H9 (cell line): Measurements from ENCODE around the gene INSC. TPM values are rescaled to one million over a fixed set of nuclear protein-coding genes. Genes with fewer than 3 reads are reported as not detected.

ENCODE experiments used
- DNase-seq: peaks from one replicate; pipeline ENCODE4 v3.0.0-alpha.2; 2017
- H2AFZ ChIP-seq: one replicate; pipeline ENCODE4 v1.6.1; 2013; ENCODE audit warnings: mild to moderate bottlenecking, low read length, control low read depth, moderate library complexity
- H2AK5ac ChIP-seq: 2 replicates; pipeline ENCODE4 v1.6.1; 2013; ENCODE audit warnings: low read length, control low read depth, mixed read lengths; ENCODE audit not compliant: insufficient read length
- H2BK120ac ChIP-seq: one replicate; pipeline ENCODE4 v1.6.1; 2013; ENCODE audit warnings: low read depth, mild to moderate bottlenecking, low read length, control low read depth, inconsistent platforms; ENCODE audit not compliant: poor library complexity, severe bottlenecking
- H2BK12ac ChIP-seq: 2 replicates; pipeline ENCODE4 v1.6.1; 2013; ENCODE audit warnings: low read length, control low read depth, mixed read lengths, low read depth; ENCODE audit not compliant: insufficient read length
- H2BK15ac ChIP-seq: 2 replicates; pipeline ENCODE4 v1.6.1; 2013; ENCODE audit warnings: low read depth, low read length, control low read depth
- H2BK20ac ChIP-seq: one replicate; pipeline ENCODE4 v1.6.1; 2013; ENCODE audit warnings: low read depth, mild to moderate bottlenecking, low read length, control low read depth, inconsistent platforms; ENCODE audit not compliant: poor library complexity, severe bottlenecking
- H2BK5ac ChIP-seq: 2 replicates; pipeline ENCODE4 v1.6.1; 2013; ENCODE audit warnings: low read length, control low read depth, mixed read lengths; ENCODE audit not compliant: insufficient read length
- H3K14ac ChIP-seq: 2 replicates; pipeline ENCODE4 v1.6.1; 2013; ENCODE audit warnings: low read length, control low read depth; ENCODE audit not compliant: insufficient read depth
- H3K18ac ChIP-seq: 2 replicates; pipeline ENCODE4 v1.6.1; 2013; ENCODE audit warnings: low read depth, mild to moderate bottlenecking, mixed read lengths, low read length, control low read depth; ENCODE audit not compliant: insufficient read length
- H3K23ac ChIP-seq: 2 replicates; pipeline ENCODE4 v1.6.1; 2013; ENCODE audit warnings: low read length, control low read depth, mixed read lengths, low read depth; ENCODE audit not compliant: insufficient read length
- H3K23me2 ChIP-seq: 2 replicates; pipeline ENCODE4 v1.6.1; 2013; ENCODE audit warnings: low read depth, mild to moderate bottlenecking, mixed read lengths, low read length, control low read depth; ENCODE audit not compliant: insufficient read length, poor library complexity, severe bottlenecking
- H3K27ac ChIP-seq: 2 replicates; pipeline ENCODE4 v1.5.1; 2013; ENCODE audit warnings: low read length, control low read depth, mixed read lengths, low read depth; ENCODE audit not compliant: insufficient read length
- H3K27me3 ChIP-seq: 2 replicates; pipeline ENCODE4 v1.6.1; 2013; ENCODE audit warnings: low read length, control low read depth, inconsistent platforms; ENCODE audit not compliant: insufficient read depth
- H3K4ac ChIP-seq: 2 replicates; pipeline ENCODE4 v1.6.1; 2013; ENCODE audit warnings: low read depth, mild to moderate bottlenecking, control low read depth, inconsistent platforms, low read length, moderate library complexity
- H3K4me1 ChIP-seq: 2 replicates; pipeline ENCODE4 v1.6.1; 2013; ENCODE audit warnings: low read length, control low read depth, inconsistent platforms; ENCODE audit not compliant: insufficient read depth
- H3K4me2 ChIP-seq: 2 replicates; pipeline ENCODE4 v1.6.1; 2013; ENCODE audit warnings: low read length, control low read depth, mixed read lengths; ENCODE audit not compliant: insufficient read length, insufficient read depth
- H3K56ac ChIP-seq: 2 replicates; pipeline ENCODE4 v1.6.1; 2013; ENCODE audit warnings: low read depth, mild to moderate bottlenecking, mixed read lengths, low read length, control low read depth; ENCODE audit not compliant: insufficient read length
- H3K79me1 ChIP-seq: 2 replicates; pipeline ENCODE4 v1.6.1; 2013; ENCODE audit warnings: low read depth, mild to moderate bottlenecking, moderate library complexity, low read length, control low read depth, inconsistent platforms; ENCODE audit not compliant: insufficient read depth, poor library complexity, severe bottlenecking
- H3K79me2 ChIP-seq: 2 replicates; pipeline ENCODE4 v1.6.1; 2013; ENCODE audit warnings: low read length, control low read depth, inconsistent platforms; ENCODE audit not compliant: insufficient read depth
- H3K9ac ChIP-seq: 2 replicates; pipeline ENCODE4 v1.6.1; 2013; ENCODE audit warnings: low read length, control low read depth, mixed read lengths; ENCODE audit not compliant: insufficient read length; ENCODE audit errors: extremely low read depth
- H3K9me3 ChIP-seq: one replicate; pipeline ENCODE4 v1.6.1; 2013; ENCODE audit warnings: low read depth, low read length, inconsistent platforms; ENCODE audit not compliant: control insufficient read depth
- H3T11ph ChIP-seq: one replicate; pipeline ENCODE4 v1.6.1; 2013; ENCODE audit warnings: mild to moderate bottlenecking, low read length, control low read depth, inconsistent platforms
- H4K20me1 ChIP-seq: one replicate; pipeline ENCODE4 v1.6.1; 2013; ENCODE audit not compliant: control insufficient read depth, insufficient read length, insufficient read depth
- H4K5ac ChIP-seq: 2 replicates; pipeline ENCODE4 v1.6.1; 2013; ENCODE audit warnings: low read depth, mild to moderate bottlenecking, mixed read lengths, low read length, control low read depth; ENCODE audit not compliant: insufficient read length
- H4K8ac ChIP-seq: replicated peaks from 2 replicates; pipeline ENCODE4 v1.6.1; 2013; ENCODE audit warnings: low read length, control low read depth, mixed read lengths, low read depth; ENCODE audit not compliant: insufficient read length
- H4K91ac ChIP-seq: 2 replicates; pipeline ENCODE4 v1.6.1; 2013; ENCODE audit warnings: low read depth, mild to moderate bottlenecking, moderate library complexity, mixed read lengths, low read length, control low read depth; ENCODE audit not compliant: insufficient read length
- H3K27ac Mint-ChIP-seq, 3 experiments: 2 replicates in 2 of 3; 3 replicates in 1 of 3; pipeline ENCODE4 v1.8.0; 2020 to 2021; ENCODE audit warnings: mixed read lengths in 3 of 3, mild to moderate bottlenecking in 1 of 3, moderate library complexity in 1 of 3
- H3K27me3 Mint-ChIP-seq: 2 replicates; pipeline ENCODE4 v1.8.0; 2021; ENCODE audit warnings: low read depth, mild to moderate bottlenecking, moderate library complexity, mixed read lengths
- H3K36me3 Mint-ChIP-seq, 3 experiments: 2 replicates in 2 of 3; 3 replicates in 1 of 3; pipeline ENCODE4 v1.8.0; 2020 to 2021; ENCODE audit warnings: low read depth in 3 of 3, mixed read lengths in 3 of 3; ENCODE audit not compliant: insufficient read depth in 1 of 3
- H3K4me1 Mint-ChIP-seq, 2 experiments: 2 replicates each; pipeline ENCODE4 v1.8.0; 2020; ENCODE audit warnings: mixed read lengths in 2 of 2
- H3K4me3 Mint-ChIP-seq, 2 experiments: 2 replicates in 1 of 2; 3 replicates in 1 of 2; pipeline ENCODE4 v1.8.0; 2020 to 2021; ENCODE audit warnings: mild to moderate bottlenecking in 2 of 2, mixed read lengths in 2 of 2, moderate library complexity in 1 of 2
- H3K9me3 Mint-ChIP-seq, 2 experiments: 2 replicates in 1 of 2; 3 replicates in 1 of 2; pipeline ENCODE4 v1.8.0; 2020; ENCODE audit warnings: mild to moderate bottlenecking in 2 of 2, mixed read lengths in 2 of 2, moderate library complexity in 1 of 2
- WGBS: extraction: QIAGEN DNeasy Blood & Tissue Kit; methylation state at CpG from one replicate; pipeline ENCODE4 v1.1.7; 2013; ENCODE audit warnings: missing lambda C conversion rate, low lambda C conversion rate, mixed read lengths; ENCODE audit not compliant: insufficient read length; ENCODE audit errors: extremely low coverage; 5-methylcytosine and 5-hydroxymethylcytosine counted together
- total RNA-seq: library from RNA; stranded (reverse); gene quantifications from 2 replicates; pipeline ENCODE4 v1.2.1, GENCODE V29; 2021
- TF ChIP-seq, protein P1 (sequence below): fragments of 200-600 bp; sonication (generic); conservative IDR thresholded peaks from 3 replicates; pipeline ENCODE4 v1.8.0; 2021; ENCODE audit warnings: antibody characterized with exemption, mild to moderate bottlenecking

Gene INSC
- total RNA-seq, 1 experiment from 2014 or later, result not detected

DNA sequence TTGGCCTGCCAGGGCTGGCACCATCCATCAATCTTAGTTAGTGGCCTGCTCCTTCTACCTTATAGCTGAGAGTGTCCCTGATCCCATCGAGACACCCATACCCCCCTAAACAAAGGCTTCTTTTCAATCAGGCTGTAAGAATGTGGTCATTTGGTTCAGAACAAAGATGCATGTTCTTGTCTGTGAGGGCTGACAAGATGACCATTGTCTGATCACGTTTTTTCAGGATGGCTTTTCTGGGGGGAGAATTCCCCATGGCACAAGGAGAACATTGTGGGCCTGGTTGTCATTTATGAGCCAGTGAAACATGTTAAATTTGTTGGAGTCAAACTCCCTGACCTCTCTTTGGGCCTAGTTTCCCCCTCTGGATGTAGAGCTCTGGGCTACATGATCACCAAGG, 160.4 kb downstream of the INSC start:
- H3K9me3 Mint-ChIP-seq, result peaks cover 0 to 2% of the 10 kb centered on the region in 2 experiments; a peak in 1 of 5 replicates

More for the DNA sequence above, 160.4 kb downstream of the INSC start:
- no peak overlapping the region for H4K5ac ChIP-seq
- H2AFZ ChIP-seq, result no peak overlapping the region
- H2BK120ac ChIP-seq, result no peak overlapping the region
- H3K27ac ChIP-seq, result no peak overlapping the region
- H2BK12ac ChIP-seq, result no peak overlapping the region
- no CpG with 5 or more reads among the region's 2 CpGs for WGBS
- TF ChIP-seq, protein P1, sequence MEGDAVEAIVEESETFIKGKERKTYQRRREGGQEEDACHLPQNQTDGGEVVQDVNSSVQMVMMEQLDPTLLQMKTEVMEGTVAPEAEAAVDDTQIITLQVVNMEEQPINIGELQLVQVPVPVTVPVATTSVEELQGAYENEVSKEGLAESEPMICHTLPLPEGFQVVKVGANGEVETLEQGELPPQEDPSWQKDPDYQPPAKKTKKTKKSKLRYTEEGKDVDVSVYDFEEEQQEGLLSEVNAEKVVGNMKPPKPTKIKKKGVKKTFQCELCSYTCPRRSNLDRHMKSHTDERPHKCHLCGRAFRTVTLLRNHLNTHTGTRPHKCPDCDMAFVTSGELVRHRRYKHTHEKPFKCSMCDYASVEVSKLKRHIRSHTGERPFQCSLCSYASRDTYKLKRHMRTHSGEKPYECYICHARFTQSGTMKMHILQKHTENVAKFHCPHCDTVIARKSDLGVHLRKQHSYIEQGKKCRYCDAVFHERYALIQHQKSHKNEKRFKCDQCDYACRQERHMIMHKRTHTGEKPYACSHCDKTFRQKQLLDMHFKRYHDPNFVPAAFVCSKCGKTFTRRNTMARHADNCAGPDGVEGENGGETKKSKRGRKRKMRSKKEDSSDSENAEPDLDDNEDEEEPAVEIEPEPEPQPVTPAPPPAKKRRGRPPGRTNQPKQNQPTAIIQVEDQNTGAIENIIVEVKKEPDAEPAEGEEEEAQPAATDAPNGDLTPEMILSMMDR, result no peak
- no peak overlapping the region for H3K14ac ChIP-seq
- no peak overlapping the region for H2BK5ac ChIP-seq
- Mint-ChIP-seq H3K27ac (no peak overlapping the region; a peak in 1 of 7 replicates), H3K36me3 (no peaks in the 10 kb centered on the region), H3K27me3 (no peaks in the 10 kb centered on the region; the same call in 1 of the 2 replicates), H3K4me3 (no peak overlapping the region), H3K4me1 (peaks cover 8 to 9% of the 10 kb centered on the region in 2 experiments)
- DNase-seq, result no peak
- no peak overlapping the region for H3K9ac ChIP-seq
- H3K4ac ChIP-seq, result no peak overlapping the region
- H4K91ac ChIP-seq, result no peak overlapping the region
- no peaks in the 10 kb centered on the region for H3K4me1 ChIP-seq
- H3K23ac ChIP-seq, result no peak overlapping the region
- no peak overlapping the region for H2BK20ac ChIP-seq
- H3K79me2 ChIP-seq, result no peaks in the 10 kb centered on the region
- no peaks in the 10 kb centered on the region for H3K27me3 ChIP-seq
- no peak overlapping the region for H3T11ph ChIP-seq
- H4K8ac ChIP-seq, result no peak overlapping the region
- no peak overlapping the region for H2AK5ac ChIP-seq
- H3K9me3 ChIP-seq, result no peaks in the 10 kb centered on the region
- H3K79me1 ChIP-seq, result no peaks in the 10 kb centered on the region
- no peak overlapping the region for H3K4me2 ChIP-seq
- H3K18ac ChIP-seq, result no peak overlapping the region
- no peak overlapping the region for H2BK15ac ChIP-seq
- no peaks in the 10 kb centered on the region for H4K20me1 ChIP-seq
- no peak overlapping the region for H3K56ac ChIP-seq
- H3K23me2 ChIP-seq, result no peaks in the 10 kb centered on the region
